ENCODE results near the gene SDCBP2.

GRCh38 chr20:1269235-1269634 lies 59.7 kb downstream of the SDCBP2 start:
- TF ChIP-seq ATF3 (CRISPR knock-in tag; conservative IDR thresholded peaks at IDR 0.05) (no peak), CTCF (IDR thresholded peaks at IDR 0.05) (no peak), TEAD4 (CRISPR knock-in tag; IDR thresholded peaks at IDR 0.05) (no peak), ZBTB43 (CRISPR knock-in tag; IDR thresholded peaks at IDR 0.05) (no peak), OVOL2 (CRISPR knock-in tag; IDR thresholded peaks at IDR 0.05; ENCODE audit: borderline replicate concordance) (no peak), HMGXB4 (CRISPR knock-in tag; IDR thresholded peaks at IDR 0.05) (no peak), MLX (CRISPR knock-in tag; IDR thresholded peaks at IDR 0.05) (no peak), ZNF396 (CRISPR knock-in tag; IDR thresholded peaks at IDR 0.05; ENCODE audit: borderline replicate concordance) (no peak)
